DMS79 (cell line): ENCODE data around the gene PPP2R3A.
A peak's percentile ranks its signal among the peaks of the same experiment; 100 is the strongest.

Source experiments
- DNase-seq: peaks from one replicate; lab custom pipeline; 2025; lab: John Stamatoyannopoulos, UW

Gene PPP2R3A

DNA sequence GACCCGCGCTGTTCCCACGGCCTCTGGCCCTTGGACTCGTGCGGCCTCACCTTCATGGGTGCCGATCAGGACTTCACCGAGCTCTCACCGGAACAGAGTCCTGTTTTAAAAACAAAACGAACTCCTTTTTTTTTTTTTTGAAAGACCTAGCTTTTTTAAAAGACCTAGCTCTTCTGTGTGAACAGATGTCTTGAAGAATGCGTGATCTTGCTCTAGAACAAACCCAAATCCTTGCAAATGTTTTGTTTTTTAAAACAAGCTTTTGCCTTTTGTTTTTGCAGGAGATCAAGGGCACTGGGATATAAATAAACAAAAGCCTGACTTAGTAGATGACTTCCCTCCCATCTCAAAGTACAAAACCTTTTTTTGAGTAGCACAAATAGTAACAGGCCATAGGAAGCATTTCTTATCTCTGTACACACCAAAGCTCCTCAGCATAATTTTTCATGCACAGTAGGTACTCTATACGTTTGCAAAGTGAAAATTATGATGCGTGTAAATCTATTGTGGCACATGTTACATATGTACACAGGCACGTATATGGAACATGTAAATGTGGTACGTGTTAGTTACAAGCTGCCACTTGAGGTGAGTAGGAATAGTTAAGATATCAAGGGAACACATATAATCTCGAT is 231.7 kb downstream of the PPP2R3A start:
- DNase-seq: peak; percentile 68
